Hepatocyte (in vitro differentiated cells): ENCODE measurements around the gene MMRN2. TPM values are rescaled to one million over a fixed set of nuclear protein-coding genes. Genes with fewer than 3 reads are reported as not detected.

ENCODE experiments used
- DNase-seq: peaks from one replicate; pipeline ENCODE4 v3.0.0-alpha.2; 2016; ENCODE audit warnings: low spot score
- H2AFZ ChIP-seq: fragments of 200-600 bp; sonication (generic); 2 replicates; pipeline ENCODE4 v1.6.0; 2016; ENCODE audit warnings: antibody characterized with exemption, mild to moderate bottlenecking
- H3K27ac ChIP-seq: fragments of 200-600 bp; sonication (generic); 2 replicates; pipeline ENCODE4 v1.5.1; 2016; ENCODE audit warnings: mild to moderate bottlenecking
- H3K27me3 ChIP-seq: fragments of 200-600 bp; sonication (generic); 2 replicates; pipeline ENCODE4 v1.6.1; 2016
- H3K36me3 ChIP-seq: fragments of 200-600 bp; sonication (generic); replicated peaks from 2 replicates; pipeline ENCODE4 v1.5.1; 2016; ENCODE audit warnings: low read depth; ENCODE audit not compliant: insufficient read depth
- H3K4me1 ChIP-seq: fragments of 200-600 bp; sonication (generic); 2 replicates; pipeline ENCODE4 v1.5.1; 2016; ENCODE audit warnings: mild to moderate bottlenecking, moderate library complexity; ENCODE audit not compliant: insufficient read depth
- H3K4me2 ChIP-seq: fragments of 200-600 bp; sonication (generic); 2 replicates; pipeline ENCODE4 v1.6.0; 2016
- H3K4me3 ChIP-seq: fragments of 200-600 bp; sonication (generic); 2 replicates; pipeline ENCODE4 v1.5.1; 2016; ENCODE audit warnings: mild to moderate bottlenecking
- H3K79me2 ChIP-seq: fragments of 200-600 bp; sonication (generic); 2 replicates; pipeline ENCODE4 v1.6.0; 2017; ENCODE audit warnings: mild to moderate bottlenecking
- H3K9me2 ChIP-seq: fragments of 200-600 bp; sonication (generic); replicated peaks from 2 replicates; pipeline ENCODE4 v1.6.0; 2017; ENCODE audit warnings: mild to moderate bottlenecking; ENCODE audit not compliant: insufficient read depth
- H3K9me3 ChIP-seq: fragments of 200-600 bp; sonication (generic); 2 replicates; pipeline ENCODE4 v1.5.1; 2016; ENCODE audit warnings: low read depth, mild to moderate bottlenecking
- H4K20me1 ChIP-seq: fragments of 200-600 bp; sonication (generic); 2 replicates; pipeline ENCODE4 v1.6.0; 2016; ENCODE audit warnings: mild to moderate bottlenecking; ENCODE audit not compliant: insufficient read depth, poor library complexity, severe bottlenecking
- EZH2 ChIP-seq: fragments of 200-600 bp; sonication (generic); IDR thresholded peaks from 2 replicates; pipeline ENCODE4 v1.6.1; 2016; ENCODE audit warnings: antibody characterized with exemption, mild to moderate bottlenecking, borderline replicate concordance
- EZH2phosphoT487 ChIP-seq: fragments of 200-600 bp; sonication (generic); IDR thresholded peaks from one replicate; pipeline ENCODE4 v1.6.1; 2018; ENCODE audit warnings: antibody characterized with exemption, mild to moderate bottlenecking, low read depth, moderate library complexity; ENCODE audit not compliant: unreplicated experiment, severe bottlenecking
- WGBS: methylation state at CpG from one replicate; pipeline ENCODE4 v1.1.6; 2016; ENCODE audit warnings: low lambda C conversion rate; ENCODE audit errors: missing lambda C conversion rate; 5-methylcytosine and 5-hydroxymethylcytosine counted together
- polyA plus RNA-seq: library from polyadenylated mRNA; unstranded; fragments of >200 nt; fragmentation: Nextera tagmentation; extraction: Ambion mirVana; gene quantifications from 2 replicates; pipeline ENCODE4 v1.2.1, GENCODE V29; 2016
- total RNA-seq: library from RNA; depleted of rRNA; stranded (reverse); fragments of >200 nt; gene quantifications from 2 replicates; pipeline ENCODE4 v1.2.3, GENCODE V29; 2014
- TF ChIP-seq, protein P1 (sequence below): fragments of 200-600 bp; sonication (generic); IDR thresholded peaks from 2 replicates; pipeline ENCODE4 v1.5.1; 2016; ENCODE audit warnings: antibody characterized with exemption, mild to moderate bottlenecking; ENCODE audit not compliant: poor library complexity

Gene MMRN2
- total and polyA plus RNA-seq, 2 experiments from 2014 or later: 1.9 to 2.2 TPM

DNA sequence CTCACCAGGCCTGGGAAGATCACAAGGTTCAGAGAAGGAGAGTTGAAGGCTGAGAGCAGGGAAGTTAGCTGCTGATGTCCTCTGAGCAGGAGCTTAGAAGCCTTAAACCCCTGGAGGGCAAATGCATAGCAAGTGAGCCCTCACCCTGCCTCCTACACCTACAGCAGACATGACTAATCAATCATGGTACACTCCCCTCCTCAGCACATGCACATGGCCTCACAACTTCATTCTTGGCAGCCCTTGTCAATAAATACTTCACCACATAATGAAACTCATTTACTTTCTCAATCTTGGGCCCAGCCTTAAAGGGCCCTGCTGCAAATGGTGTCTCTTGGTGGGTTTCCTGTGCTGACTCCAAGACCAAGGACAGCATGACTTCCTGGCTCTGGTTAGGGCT is 12.9 kb downstream of the MMRN2 start:
- Histone ChIP-seq H3K9me2 (no peaks in the 10 kb centered on the region), H3K27me3 (no peaks in the 10 kb centered on the region), H3K79me2 (no peaks in the 10 kb centered on the region), H3K4me3 (no peak overlapping the region), H4K20me1 (no peaks in the 10 kb centered on the region), H2AFZ (no peak overlapping the region), H3K4me1 (no peaks in the 10 kb centered on the region), H3K36me3 (no peaks in the 10 kb centered on the region), H3K27ac (no peak overlapping the region), H3K4me2 (no peak overlapping the region), H3K9me3 (no peaks in the 10 kb centered on the region)
- no peak for TF ChIP-seq EZH2phosphoT487
- TF ChIP-seq, protein P1, sequence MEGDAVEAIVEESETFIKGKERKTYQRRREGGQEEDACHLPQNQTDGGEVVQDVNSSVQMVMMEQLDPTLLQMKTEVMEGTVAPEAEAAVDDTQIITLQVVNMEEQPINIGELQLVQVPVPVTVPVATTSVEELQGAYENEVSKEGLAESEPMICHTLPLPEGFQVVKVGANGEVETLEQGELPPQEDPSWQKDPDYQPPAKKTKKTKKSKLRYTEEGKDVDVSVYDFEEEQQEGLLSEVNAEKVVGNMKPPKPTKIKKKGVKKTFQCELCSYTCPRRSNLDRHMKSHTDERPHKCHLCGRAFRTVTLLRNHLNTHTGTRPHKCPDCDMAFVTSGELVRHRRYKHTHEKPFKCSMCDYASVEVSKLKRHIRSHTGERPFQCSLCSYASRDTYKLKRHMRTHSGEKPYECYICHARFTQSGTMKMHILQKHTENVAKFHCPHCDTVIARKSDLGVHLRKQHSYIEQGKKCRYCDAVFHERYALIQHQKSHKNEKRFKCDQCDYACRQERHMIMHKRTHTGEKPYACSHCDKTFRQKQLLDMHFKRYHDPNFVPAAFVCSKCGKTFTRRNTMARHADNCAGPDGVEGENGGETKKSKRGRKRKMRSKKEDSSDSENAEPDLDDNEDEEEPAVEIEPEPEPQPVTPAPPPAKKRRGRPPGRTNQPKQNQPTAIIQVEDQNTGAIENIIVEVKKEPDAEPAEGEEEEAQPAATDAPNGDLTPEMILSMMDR: no peak
- no peak for TF ChIP-seq EZH2
- no peak for DNase-seq

DNA sequence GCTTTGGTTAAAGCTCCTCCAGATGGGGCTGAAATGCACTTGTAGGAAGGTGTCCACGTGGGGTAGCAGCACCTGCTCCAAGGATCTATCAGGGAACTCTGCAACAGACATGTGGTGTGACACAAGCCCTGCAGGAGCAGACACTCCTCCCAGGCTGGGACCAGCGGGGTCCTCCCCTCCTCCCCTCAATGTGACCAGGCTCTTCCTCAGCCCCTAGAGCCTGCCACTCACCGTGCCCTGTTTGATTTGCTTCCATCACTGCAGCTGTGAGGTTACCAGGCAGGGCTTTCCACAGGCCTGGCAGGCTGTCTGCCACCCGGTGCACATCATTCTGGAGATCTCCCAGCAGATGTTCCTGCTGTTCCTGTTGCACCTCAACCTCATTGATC is 13.4 kb downstream of the MMRN2 start:
- Histone ChIP-seq H3K79me2 (no peaks in the 10 kb centered on the region), H3K36me3 (no peaks in the 10 kb centered on the region), H3K4me2 (no peak overlapping the region), H3K9me2 (no peaks in the 10 kb centered on the region), H3K9me3 (no peaks in the 10 kb centered on the region), H2AFZ (no peak overlapping the region), H3K27me3 (no peaks in the 10 kb centered on the region), H3K4me1 (no peaks in the 10 kb centered on the region), H4K20me1 (no peaks in the 10 kb centered on the region), H3K4me3 (no peak overlapping the region), H3K27ac (no peak overlapping the region)
- 85% methylated on average over 4 of the region's 4 CpGs for WGBS
- DNase-seq: no peak
- TF ChIP-seq EZH2phosphoT487 (no peak), EZH2 (no peak)
- TF ChIP-seq, protein P1: no peak

DNA sequence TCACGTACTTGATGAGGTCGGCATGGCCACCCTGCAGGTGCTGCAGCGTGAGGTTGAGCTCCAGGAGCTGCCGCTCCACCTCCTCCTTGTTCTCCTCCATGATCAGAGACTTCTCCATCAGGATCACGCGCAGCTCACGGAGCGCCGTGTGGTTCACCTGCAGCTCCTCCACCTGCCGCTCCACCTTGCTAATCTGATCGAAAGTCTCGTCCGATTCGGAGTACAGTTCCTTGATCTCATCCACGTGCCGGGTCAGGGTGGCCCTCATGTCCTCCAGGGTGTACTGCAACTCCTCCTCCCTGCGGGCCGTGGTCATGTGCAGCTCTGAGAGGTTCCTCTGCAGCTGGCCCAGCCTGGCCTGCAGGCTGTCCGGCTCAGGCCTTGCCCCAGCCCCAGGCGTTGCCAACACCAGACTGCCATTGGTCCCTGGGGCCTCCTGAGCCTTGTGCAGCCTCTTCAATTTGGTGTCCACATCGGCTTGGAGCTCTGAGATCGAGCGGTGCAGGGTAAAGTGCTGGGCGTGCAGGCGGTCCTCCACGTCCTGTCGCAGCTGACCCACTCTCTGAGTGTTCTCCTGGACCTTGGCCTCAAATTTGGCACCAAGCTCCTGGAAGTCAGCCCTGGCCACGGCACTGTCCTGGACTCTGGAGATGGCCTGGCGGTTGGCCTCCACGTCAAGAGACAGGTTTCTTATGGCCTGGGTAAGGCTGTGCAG is 13.9 kb downstream of the MMRN2 start:
- Histone ChIP-seq H3K79me2 (no peaks in the 10 kb centered on the region), H3K9me2 (no peaks in the 10 kb centered on the region), H3K27ac (no peak overlapping the region), H3K4me1 (no peaks in the 10 kb centered on the region), H3K27me3 (no peaks in the 10 kb centered on the region), H4K20me1 (no peaks in the 10 kb centered on the region), H3K36me3 (no peaks in the 10 kb centered on the region), H3K4me3 (no peak overlapping the region), H3K4me2 (no peak overlapping the region), H3K9me3 (no peaks in the 10 kb centered on the region), H2AFZ (no peak overlapping the region)
- TF ChIP-seq EZH2phosphoT487 (no peak), EZH2 (no peak)
- TF ChIP-seq, protein P1: no peak
- 96% methylated on average over 30 of the region's 30 CpGs for WGBS
- DNase-seq: no peak
